Measurements from ENCODE around the gene GAS2L1. TPM values are rescaled to one million over a fixed set of nuclear protein-coding genes. Genes with fewer than 3 reads are reported as not detected.

Gene GAS2L1
- polyA plus RNA-seq, 10 donors = 8.1 to 15.9 (median 11.9) TPM

DNA sequence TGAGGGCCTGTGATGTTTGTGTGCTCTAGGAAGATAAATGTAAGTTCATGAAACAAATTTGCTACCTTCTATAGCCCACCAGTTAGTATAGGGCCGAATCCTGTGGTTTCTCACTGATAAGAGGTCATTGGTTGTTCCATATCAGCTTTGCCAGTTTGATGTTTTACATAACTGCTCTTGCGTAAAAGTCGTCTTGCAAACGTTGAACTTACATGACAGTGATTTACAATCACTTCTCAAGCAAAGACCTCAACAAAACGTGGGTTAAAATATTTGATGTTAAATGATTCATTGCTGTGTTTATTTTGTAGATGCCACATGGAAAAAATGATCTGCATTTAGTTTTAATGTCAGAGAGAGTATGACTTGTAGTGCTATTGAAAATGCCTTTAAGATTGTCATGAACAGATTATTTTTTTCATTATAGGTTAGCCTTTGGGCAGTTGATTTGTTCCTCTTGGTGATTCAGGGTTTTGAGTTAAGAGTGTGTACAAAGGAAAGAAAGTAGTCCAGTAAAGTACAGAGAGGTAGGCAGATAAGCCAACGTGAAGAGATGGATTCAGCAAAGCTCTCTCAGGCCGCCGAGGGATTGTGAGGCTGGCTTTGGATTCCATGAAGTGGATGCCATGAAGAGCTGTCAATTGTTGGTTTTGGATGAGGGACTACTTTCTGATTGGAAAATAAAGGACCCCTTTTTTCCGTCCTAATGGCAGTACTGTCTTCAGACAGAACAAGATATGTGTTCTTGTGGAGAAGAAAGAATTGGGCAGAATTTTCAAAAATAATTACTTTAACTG lies 35.8 kb upstream of the GAS2L1 start:
- no peak for DNase-seq

DNA sequence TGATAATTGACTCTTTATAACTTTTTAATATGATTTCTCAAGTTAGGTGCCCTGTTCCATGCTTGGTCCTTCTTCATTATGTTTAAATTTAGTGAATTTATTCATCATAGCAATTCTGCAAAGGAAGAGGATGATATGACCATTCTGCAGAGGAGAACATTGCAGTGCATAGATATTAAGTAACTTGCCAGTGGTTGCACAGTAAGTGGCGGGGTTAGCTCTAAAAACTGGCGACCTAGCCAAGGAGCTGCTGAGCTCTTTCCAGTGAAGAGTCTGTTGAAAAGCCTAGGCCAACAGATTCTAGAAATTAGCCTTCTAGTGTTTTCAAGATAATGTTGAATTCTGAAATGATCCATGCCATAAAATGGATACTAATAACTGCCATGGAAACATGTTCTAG lies 33.8 kb upstream of the GAS2L1 start:
- no peak for DNase-seq

DNA sequence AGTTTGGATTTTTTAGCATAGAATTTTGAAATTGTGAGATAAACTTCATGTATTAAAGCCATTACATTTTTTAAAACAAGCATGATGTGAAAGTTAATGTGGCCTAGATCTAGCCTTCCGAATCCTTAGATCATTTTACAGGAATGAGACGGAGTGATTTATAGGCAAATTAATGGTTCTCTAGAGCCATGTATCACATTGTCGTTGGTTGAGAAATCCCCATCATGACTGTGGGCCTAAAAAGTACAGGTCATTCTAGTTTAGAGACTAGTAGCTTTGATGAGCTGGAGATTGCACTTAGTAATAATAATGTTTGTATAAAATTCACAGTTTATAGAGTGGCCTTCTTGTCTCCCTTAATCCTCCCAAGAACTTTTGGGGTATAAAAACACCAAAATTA lies 31.3 kb upstream of the GAS2L1 start:
- DNase-seq = no peak

DNA sequence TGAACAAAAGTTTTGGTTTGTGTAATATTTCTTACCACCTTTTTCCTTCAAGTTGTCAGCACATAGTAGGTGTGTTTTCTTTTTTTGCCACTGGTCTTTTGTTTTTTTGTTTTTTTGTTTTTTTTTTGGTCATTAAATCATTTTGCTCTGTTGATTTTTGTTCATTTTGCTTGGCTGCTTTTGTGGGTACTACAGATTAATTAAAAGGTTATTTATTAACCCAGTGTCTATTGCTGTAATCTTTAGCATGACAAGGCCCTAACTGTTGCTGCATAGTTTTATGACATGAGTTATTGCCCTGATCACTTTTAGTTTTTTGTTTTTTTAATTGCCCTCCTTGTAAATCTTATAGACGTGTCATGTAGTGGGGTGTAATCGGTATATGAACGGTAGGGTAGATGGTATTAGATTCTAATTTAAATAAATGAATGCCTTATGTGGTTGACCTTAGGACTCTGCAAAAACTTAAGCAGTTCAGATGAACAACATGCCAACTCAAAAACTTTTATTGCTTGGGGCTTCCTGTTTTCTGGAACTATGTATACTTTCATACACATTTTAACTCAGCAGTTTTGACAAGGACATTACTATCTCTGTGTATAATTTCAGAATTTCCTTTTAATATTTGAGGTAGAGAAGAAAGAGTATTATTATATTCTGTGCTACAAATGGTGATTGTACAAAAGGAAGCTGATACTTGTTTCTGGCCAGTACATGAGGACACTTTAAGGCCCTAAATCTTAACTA lies 30.5 kb upstream of the GAS2L1 start:
- DNase-seq = no peak

DNA sequence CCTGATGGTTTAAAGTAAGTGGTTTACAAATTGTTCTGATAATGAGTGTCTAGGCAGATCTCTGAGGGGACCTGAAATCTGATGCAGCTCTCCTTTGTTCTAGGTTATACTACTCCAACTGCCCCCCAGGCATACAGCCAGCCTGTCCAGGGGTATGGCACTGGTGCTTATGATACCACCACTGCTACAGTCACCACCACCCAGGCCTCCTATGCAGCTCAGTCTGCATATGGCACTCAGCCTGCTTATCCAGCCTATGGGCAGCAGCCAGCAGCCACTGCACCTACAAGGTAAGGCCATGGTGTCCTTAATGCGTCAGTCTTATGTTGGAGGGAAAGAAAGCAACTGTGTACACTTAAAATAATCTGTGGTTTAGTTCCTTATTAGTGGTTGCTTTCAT lies 28.5 kb upstream of the GAS2L1 start:
- no peak for DNase-seq

DNA sequence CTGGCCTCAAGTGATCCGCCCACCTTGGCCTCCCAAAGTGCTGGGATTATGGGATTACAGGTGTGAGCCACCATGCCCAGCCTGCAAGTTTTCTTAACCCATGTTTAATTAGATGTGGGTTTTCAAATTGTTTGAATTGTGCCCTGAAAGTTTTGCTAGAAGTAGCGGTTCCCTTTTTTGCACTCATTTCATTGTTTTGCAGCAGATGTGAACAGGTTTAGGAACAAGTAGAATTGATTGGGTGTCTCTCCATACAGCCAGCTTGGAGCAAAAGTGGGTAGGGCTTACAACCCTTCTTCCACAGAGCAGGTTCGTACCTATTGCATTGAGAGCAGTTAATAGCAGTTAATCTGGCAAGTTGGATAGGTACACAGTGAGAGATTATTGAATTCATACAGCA lies 22.3 kb upstream of the GAS2L1 start:
- DNase-seq = no peak

DNA sequence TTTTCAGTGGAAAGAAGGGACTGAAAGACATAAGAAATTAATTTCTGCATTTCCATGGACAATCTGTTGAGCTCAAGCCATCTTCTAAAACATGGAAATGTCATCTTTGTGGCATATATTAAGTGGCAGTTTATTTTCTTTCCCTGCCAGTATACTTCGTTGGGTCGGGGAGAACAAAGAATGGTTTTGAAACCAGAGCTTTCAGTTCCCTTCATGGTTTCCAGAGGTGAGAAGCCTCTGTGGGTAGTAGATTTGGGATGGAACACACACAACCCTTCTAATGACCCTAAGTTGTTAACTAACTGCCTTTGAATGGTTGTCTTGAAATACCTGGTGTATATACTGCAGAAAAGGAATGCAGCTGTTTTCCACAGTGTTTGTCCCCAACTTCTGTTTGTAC lies 17.6 kb upstream of the GAS2L1 start:
- DNase-seq = no peak

DNA sequence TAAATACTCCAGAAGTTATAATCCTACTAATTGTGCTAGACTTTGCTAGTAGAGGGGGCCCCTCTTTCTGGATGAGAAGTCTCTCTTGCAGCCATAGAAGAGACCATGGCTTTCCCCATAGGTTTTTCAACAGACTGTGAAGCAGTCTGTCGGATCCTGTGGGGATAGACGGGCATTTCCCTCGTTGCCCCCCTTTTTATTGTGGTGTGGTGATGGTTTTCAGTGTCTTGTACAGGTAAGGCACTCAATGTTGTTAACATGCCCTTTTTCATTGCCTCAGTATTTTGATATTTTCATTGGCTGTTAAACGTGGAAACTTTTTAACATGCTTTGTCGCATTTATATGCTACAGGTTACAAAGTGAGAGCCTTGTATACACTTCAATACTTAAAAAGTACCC lies 16.4 kb upstream of the GAS2L1 start:
- no peak for DNase-seq

DNA sequence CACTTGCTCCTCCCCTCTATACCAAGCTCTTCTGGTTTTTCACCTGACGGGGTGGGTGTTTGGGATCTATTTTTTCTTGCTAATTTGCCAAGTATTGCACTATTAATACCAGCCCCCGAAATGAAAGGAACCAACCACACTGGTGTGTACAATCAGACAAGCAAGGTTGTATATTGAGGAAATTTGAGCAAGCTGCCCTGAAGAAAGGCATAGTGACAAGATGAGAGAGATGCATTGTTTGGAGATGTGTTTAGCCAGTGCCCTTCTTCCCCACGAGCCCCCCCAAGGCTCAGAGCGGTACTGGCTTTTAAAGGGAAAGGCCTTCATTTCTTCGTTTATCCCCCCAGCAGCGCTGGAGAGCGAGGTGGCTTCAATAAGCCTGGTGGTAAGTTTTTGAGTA lies 15.2 kb upstream of the GAS2L1 start:
- DNase-seq = no peak

DNA sequence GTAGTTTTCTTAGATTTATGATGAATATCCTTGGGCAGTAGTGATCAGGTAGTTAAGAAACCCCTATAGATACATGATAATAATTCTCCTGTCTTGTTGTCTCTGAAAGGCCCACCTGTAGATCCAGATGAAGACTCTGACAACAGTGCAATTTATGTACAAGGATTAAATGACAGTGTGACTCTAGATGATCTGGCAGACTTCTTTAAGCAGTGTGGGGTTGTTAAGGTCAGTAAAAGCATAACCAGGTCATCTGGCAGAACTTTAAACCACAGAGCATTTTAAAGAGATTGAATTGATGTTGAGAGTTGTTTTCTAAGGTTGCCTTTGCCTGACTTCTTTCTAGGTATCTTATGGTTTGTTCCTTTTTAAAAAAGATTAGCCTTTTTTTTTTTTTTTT lies 14.1 kb upstream of the GAS2L1 start:
- no peak for DNase-seq

DNA sequence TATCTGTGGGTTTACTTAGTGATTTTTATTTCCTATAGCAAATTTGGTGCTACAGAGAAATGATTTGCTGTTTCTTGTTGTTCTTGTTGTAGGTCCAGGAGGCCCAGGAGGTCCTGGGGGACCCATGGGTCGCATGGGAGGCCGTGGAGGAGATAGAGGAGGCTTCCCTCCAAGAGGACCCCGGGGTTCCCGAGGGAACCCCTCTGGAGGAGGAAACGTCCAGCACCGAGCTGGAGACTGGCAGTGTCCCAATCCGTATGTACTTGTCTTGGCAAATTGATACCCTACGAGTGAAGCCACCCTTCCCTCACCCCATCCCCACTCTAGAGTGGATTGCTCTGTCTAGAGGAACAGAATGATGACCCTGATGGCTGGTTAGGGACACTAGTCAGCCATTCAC lies 7.8 kb upstream of the GAS2L1 start:
- no peak for DNase-seq

DNA sequence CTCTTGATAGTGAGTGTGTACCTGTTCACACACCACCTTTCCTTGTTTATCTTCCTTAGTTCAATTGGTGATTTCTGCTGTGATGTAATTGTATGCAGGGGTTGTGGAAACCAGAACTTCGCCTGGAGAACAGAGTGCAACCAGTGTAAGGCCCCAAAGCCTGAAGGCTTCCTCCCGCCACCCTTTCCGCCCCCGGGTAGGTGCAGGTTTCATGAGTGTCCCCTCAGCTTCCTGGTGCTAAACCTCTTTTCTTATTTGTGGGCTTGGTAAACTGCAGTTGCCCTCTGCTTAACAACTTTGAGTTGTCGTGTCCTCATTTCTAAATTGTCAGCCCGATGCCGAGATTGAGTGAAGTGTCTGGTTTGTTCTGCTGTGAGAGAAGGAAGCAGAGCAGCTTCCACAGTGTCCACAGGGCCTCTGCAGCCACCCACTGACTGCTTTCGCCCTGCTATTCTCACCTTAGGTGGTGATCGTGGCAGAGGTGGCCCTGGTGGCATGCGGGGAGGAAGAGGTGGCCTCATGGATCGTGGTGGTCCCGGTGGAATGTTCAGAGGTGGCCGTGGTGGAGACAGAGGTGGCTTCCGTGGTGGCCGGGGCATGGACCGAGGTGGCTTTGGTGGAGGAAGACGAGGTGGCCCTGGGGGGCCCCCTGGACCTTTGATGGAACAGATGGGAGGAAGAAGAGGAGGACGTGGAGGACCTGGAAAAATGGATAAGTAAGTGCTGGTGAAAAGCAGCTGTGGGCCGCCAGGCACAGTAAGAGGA lies 7.1 kb upstream of the GAS2L1 start:
- DNase-seq = no peak

DNA sequence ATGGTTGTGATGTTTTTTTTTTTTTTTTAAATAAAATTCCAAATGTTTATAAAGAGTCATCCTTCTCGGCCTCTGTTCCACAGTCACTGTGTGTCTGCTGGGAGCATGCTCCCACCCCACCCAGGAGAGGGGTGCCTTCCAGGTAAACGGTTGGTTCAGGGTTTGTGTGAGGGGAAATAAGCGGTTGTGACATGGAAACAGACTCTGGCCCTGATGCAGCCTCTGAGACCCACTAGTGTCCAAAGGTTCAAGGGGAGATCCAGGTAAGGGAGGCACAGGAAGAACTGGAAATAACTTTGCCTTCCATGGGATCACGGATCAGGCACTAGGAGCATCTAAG lies 6.0 kb upstream of the GAS2L1 start:
- DNase-seq = no peak

DNA sequence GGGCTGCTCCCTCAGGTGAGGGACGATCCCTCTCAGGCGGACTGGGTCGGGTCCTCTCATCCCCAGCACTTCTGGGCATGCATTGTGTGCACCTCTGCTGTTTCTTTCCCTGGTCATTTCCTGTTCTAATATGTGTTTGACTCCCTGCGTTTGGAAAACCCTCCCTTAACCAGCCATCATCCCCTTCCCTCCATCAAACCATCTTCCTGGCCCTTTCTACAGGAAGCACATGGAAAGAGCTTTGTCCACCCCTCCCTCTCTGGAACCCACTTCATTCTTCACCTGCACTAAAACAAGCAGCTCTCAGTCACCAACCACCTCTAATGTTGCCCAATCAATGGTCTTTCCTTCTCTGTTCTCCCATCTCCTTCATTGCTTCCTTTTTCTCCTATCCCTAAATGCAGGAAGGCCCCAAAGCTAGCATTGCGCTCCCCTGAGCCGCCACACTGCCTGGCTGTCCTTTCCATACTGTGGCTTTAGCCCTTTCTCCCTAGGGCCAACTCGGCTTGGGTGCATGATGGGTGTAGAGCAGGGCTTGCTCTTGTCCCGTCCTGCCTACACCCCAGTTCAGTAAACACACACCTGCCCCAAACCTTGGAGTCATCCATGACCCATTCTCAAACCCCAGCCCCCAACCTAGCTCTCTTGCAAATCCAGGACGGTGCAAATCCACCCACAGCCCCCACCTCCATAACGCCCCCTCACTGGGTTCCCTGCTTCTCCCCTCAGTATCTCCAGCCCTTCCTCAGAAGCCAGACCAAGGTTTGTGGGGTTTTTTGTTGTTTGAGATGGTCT lies 5.4 kb upstream of the GAS2L1 start:
- DNase-seq = no peak

DNA sequence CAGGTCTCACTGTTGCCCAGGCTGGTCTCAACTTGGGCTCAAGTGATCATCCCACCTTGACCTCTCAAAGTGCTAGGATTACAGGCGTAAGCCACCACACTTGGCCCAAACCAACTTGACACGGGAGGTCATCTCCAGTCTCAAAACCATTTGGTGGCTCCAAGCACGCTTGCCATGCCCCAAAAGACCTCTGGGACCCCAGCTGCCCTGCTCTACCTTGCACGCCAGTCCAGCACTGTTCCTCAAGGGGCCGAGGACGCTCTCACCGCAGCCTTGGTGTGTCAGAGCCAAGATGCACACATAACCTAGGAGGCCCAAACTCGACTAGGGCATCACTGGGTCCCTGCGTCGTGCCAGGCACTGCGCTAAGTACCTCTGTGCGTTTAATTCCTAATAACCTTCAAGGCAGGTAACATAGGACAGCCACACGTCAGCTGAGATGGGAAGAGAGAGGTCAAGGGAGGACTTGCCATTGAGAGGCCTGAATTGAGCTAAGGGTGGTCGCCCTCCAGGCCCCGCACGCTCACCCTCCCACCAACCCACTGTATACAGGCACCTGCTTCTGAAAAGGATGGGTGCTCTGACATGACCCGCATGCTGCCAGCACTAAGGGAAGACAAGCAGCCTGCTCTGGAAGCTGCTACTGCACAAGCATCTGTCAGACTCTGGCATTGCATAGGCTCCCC lies 4.6 kb upstream of the GAS2L1 start:
- no peak for DNase-seq

DNA sequence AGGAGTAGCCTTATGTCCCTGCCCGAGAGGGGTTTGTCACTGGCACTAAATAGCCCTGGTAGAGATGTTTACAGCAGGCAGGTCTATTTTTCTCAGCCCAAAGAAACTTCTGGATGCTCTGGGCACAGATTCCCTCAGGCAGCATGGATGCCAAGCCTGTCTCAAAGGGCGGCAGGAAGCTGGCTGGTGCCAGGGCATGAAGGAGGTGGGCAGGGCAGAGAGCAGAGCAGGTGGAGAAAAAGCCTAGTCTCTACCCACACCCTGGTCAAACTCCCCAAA lies 4.1 kb upstream of the GAS2L1 start:
- DNase-seq = no peak

DNA sequence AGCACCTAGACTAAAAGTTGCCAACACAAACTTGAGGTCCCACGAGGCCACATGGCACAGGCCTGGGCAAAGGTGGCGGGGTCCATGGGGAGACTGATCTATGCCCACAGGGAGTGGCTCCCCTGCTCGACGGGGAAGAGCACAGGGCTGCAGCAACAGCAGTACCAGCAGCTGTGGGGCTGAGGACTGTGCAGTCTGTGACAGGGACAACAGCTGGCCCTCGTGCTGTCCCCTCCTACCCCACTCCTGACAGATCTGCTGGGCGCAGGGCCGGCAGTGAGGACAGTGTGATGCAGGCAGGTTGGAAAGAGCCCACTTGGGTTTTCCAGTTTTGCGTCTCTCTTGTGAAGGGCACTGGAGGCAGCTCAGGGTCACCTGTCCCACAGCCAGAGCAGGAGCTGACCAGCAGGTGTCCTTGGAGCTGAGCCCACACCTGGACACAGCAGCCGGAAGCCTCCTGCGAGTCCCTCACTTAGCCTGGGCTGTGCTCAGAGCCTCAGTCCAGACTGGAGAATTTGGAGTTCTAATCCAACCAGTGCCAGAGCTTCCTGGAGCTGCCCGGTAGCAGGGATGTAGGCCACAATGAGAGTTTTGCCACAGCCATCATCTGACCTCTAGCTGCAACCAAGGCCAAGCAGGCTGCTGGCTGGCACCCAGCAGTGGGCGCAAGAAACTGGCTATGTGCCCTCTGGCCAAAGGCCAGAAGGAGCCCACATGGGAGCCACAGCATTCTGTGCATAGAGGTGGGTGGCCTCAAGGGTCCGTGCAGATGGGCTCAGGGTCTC lies 3.6 kb upstream of the GAS2L1 start:
- DNase-seq = no peak

DNA sequence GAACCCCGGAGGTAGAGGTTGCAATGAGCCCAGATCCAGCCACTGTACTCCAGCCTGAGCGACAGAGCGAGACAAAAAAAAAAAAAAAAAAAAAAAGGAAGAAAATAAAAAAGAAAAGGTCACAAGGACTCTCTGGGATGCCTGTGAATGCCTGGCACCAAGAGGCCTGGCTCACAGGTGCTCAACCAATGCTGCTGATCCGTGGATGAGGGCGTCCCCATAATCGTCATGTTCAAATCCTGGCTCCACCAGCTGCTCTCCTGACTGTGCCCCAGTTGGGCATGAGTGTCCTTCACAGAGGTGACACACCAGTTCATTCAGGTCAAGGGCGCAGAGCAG lies 645 bp upstream of the GAS2L1 start:
- DNase-seq = no peak

DNA sequence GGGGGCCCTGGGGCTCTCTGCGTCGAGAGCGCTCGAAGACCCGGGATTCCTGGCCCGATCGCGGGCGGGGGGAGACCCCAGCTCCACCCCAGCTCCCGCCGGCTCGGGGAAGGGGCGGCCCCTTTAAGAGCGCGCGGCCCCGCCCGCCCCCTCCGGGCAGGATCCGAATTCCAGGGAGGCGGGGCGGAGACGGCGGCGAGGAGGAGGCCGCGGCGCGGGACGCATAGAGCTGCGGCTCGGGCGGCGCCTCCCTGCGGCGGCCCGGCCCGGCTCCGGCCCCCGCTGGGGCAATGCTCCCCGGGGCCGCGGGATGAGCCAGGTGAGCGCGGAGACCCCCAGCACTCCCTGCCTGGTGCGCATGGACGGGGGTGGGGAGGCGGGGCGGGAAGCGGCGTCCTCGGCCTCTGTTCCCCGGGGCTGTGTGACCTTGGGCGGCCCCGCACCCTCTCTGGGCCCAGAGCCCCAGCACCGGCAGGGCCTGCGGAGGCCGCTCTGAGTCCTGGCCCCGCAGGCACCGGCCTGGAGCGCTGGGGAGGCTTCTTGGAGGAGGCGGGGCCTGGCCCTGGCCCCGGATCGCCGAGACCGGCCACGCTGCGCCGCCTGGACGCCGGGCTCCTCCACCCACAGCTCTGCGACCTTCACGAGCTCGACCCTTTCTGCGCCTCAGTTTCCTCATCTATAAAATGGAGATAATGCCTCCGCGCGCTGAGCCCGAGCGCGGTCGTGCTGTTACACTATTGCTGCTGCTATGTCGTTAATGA lies 565 bp downstream of the GAS2L1 start:
- peak; percentile 79 to 94 (median 89) for DNase-seq

DNA sequence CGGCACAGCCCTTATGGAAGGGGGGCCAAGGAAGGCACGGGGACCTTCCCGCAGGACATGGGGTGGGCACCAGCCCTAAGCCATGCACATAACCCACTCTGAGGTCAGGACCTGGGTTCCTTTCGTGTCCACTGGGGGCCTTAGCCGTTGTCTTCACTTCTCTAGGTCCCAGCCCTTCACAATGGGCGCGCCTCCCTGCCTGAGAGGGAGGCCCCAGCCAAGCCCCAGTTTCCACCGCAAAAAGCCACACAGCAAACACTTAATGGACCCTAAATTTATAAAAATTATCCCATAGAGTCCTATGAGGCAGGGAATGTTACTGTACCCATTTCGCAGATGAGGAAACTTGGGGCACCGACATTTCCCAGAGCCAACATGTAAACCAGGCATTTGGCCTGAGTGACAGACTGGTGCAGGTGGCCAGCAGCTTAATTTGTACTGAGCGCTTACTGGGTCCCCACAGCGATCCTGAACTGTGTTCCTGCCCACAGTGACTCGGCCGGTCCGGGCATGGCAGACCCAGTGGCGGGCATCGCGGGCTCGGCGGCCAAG lies 1.2 kb downstream of the GAS2L1 start:
- DNase-seq = no peak

All from muscle of back (tissue), 11 donors.